ENCODE measurements around the gene DBN1. TPM values are rescaled to one million over a fixed set of nuclear protein-coding genes. Genes with fewer than 3 reads are reported as not detected.

DBN1 gene
- total RNA-seq, 1 donor from 2014 or later = 113 TPM

DNA sequence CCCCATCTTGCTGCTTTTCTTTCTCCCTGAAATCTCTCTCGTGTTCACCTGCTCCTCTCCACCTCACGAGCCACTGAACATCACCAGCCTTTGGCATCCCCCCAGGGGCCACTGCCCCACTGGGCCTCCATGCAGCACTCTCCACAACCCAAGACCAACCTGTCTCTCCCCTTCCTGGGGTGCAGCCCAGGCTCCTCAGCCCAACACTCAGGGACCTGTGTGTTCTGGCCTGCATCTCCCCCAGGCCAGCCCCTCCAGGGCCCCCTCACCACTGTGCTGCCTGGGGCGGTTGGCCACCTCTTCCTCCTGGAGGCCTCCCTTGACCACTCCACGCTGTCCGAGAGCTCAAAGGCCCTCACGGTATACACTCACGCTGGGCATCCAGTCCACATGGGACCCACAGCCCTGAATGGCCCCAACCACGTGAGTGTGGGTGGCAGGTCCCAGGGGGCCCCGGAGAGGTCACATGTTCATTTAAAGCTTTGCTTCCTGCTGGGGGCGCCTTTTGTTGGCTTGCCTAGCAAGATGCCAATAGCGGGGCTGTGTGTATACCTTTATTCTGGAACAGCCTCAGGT, 36.6 kb upstream of the DBN1 start:
- Mint-ChIP-seq H3K27me3 (ENCODE audit: insufficient read depth, low read depth) (peaks cover 11% of the 10 kb centered on the region), H3K4me1 (peaks cover 6% of the 10 kb centered on the region), H3K27ac (no peak overlapping the region), H3K36me3 (peaks cover 14% of the 10 kb centered on the region), H3K4me3 (no peak overlapping the region), H3K9me3 (no peaks in the 10 kb centered on the region)
- Histone ChIP-seq H3K9me3 (ENCODE audit: low read depth) (no peaks in the 10 kb centered on the region), H3K4me1 (no peaks in the 10 kb centered on the region), H4K20me1 (ENCODE audit: low read depth) (peaks cover 5% of the 10 kb centered on the region), H3K79me2 (ENCODE audit: low read depth) (peaks cover 3% of the 10 kb centered on the region), H3K4me3 (no peak overlapping the region), H3F3A (ENCODE audit: low read depth) (no peaks in the 10 kb centered on the region), H3K4me2 (no peak overlapping the region), H3K27ac (no peak overlapping the region), H2AFZ (replicated peaks) (no peak overlapping the region), H3K9ac (no peak overlapping the region), H3K36me3 (no peaks in the 10 kb centered on the region), H3K27me3 (no peaks in the 10 kb centered on the region)
- TF ChIP-seq, protein P1, sequence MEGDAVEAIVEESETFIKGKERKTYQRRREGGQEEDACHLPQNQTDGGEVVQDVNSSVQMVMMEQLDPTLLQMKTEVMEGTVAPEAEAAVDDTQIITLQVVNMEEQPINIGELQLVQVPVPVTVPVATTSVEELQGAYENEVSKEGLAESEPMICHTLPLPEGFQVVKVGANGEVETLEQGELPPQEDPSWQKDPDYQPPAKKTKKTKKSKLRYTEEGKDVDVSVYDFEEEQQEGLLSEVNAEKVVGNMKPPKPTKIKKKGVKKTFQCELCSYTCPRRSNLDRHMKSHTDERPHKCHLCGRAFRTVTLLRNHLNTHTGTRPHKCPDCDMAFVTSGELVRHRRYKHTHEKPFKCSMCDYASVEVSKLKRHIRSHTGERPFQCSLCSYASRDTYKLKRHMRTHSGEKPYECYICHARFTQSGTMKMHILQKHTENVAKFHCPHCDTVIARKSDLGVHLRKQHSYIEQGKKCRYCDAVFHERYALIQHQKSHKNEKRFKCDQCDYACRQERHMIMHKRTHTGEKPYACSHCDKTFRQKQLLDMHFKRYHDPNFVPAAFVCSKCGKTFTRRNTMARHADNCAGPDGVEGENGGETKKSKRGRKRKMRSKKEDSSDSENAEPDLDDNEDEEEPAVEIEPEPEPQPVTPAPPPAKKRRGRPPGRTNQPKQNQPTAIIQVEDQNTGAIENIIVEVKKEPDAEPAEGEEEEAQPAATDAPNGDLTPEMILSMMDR (IDR thresholded peaks at IDR 0.05) = no peak
- TF ChIP-seq EZH2 (IDR thresholded peaks at IDR 0.05) (no peak), EZH2phosphoT487 (IDR thresholded peaks at IDR 0.05) (no peak)
- no peak for DNase-seq (ENCODE audit: low spot score)

DNA sequence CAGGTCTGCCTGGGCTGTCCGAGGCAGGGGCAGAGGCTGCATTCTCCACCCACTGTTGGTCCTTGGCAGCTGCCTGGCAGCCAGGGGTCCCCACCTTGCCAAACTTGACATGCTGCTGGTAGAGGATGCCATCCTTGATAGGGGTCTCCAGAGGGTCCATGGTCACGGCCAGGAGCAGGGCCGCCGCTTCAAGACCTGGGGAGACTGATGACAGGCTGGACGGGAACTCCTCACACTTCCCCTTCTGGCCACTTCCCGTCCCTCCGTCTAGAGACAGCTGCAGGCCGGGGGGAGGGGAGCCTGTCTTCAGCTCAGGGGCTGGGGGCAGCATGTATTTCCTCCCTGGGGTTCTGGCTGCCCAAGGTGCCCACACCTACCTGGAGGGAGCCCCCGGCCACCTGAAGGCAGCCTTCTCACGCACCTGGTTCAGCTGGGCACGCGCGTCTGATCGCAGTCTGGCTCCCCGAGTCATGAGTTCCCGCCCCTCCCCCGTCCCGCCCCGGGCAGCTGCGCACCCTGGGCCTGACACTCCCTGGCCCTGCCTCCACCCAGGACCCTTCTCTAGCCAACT, 36.0 kb upstream of the DBN1 start, which contains the start of gene DOK3:
DOK3 (minus strand) TSS at position 446 of the 571 bp plus-strand sequence; CDS start at position 160, 286 bp downstream.
- peaks cover 14% of the 10 kb centered on the region for H3K36me3 Mint-ChIP-seq
- H3K36me3 ChIP-seq = no peaks in the 10 kb centered on the region
- no peak within 1 kb of the TSS for H3K4me2 ChIP-seq
- no peak within 1 kb of the TSS for H2AFZ ChIP-seq (replicated peaks)
- no peaks in the 10 kb centered on the region for H3F3A ChIP-seq (ENCODE audit: low read depth)
- H3K9me3 Mint-ChIP-seq = no peaks in the 10 kb centered on the region
- H3K9me3 ChIP-seq (ENCODE audit: low read depth) = no peaks in the 10 kb centered on the region
- H3K4me1 ChIP-seq = no peaks in the 10 kb centered on the region
- no peaks in the 10 kb centered on the region for H3K27me3 ChIP-seq
- peaks cover 10% of the 10 kb centered on the region for H3K27me3 Mint-ChIP-seq (ENCODE audit: insufficient read depth, low read depth)
- H3K4me1 Mint-ChIP-seq = peaks cover 5% of the 10 kb centered on the region
- H4K20me1 ChIP-seq (ENCODE audit: low read depth) = peaks cover under 1% of the 10 kb centered on the region
- H3K9ac ChIP-seq = no peak within 1 kb of the TSS
- no peak within 1 kb of the TSS for H3K4me3 ChIP-seq
- H3K27ac Mint-ChIP-seq = peak within 1 kb of the TSS; percentile 63
- H3K4me3 Mint-ChIP-seq = no peak within 1 kb of the TSS
- no peaks in the 10 kb centered on the region for H3K79me2 ChIP-seq (ENCODE audit: low read depth)
- DNase-seq (ENCODE audit: low spot score) = no peak
- H3K27ac ChIP-seq = no peak within 1 kb of the TSS
- TF ChIP-seq EZH2 (IDR thresholded peaks at IDR 0.05) (no peak), EZH2phosphoT487 (IDR thresholded peaks at IDR 0.05) (no peak)
- TF ChIP-seq, protein P1 (IDR thresholded peaks at IDR 0.05) = no peak

DNA sequence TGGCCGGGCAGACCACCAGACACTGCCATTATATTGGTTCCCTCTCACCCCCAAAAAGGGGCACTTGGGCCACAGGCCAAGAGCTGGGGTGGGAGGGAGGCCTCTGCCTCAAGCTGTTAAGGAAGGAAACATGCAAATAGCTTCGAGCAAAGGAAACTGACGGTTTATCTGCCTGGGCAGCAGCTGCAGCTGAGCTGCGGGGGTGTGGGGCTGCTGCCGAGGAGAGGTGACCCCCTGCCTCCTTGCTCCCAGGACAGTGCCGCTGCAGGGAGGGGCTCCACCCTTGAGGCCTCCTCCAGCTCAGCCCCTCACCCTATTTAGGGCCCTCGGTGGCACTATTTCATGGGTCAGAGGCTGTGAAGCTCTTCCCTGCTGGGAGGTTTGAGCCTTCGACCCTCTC, 35.4 kb upstream of the DBN1 start:
- H3K27ac ChIP-seq = no peak overlapping the region
- no peak overlapping the region for H3K4me3 Mint-ChIP-seq
- peaks cover 7% of the 10 kb centered on the region for H3K27me3 Mint-ChIP-seq (ENCODE audit: insufficient read depth, low read depth)
- no peaks in the 10 kb centered on the region for H3K4me1 ChIP-seq
- TF ChIP-seq EZH2 (IDR thresholded peaks at IDR 0.05) = no peak
- H3K27me3 ChIP-seq = no peaks in the 10 kb centered on the region
- H3K36me3 Mint-ChIP-seq = peaks cover 12% of the 10 kb centered on the region
- peaks cover 5% of the 10 kb centered on the region for H3K4me1 Mint-ChIP-seq
- no peaks in the 10 kb centered on the region for H3K79me2 ChIP-seq (ENCODE audit: low read depth)
- no peaks in the 10 kb centered on the region for H3K9me3 ChIP-seq (ENCODE audit: low read depth)
- no peak overlapping the region for H2AFZ ChIP-seq (replicated peaks)
- H3F3A ChIP-seq (ENCODE audit: low read depth) = no peaks in the 10 kb centered on the region
- H4K20me1 ChIP-seq (ENCODE audit: low read depth) = no peaks in the 10 kb centered on the region
- no peak overlapping the region for H3K4me2 ChIP-seq
- no peaks in the 10 kb centered on the region for H3K9me3 Mint-ChIP-seq
- no peak overlapping the region for H3K4me3 ChIP-seq
- H3K9ac ChIP-seq = no peak overlapping the region
- no peaks in the 10 kb centered on the region for H3K36me3 ChIP-seq
- peak overlapping the region; percentile 63 for H3K27ac Mint-ChIP-seq
- no peak for DNase-seq (ENCODE audit: low spot score)

DNA sequence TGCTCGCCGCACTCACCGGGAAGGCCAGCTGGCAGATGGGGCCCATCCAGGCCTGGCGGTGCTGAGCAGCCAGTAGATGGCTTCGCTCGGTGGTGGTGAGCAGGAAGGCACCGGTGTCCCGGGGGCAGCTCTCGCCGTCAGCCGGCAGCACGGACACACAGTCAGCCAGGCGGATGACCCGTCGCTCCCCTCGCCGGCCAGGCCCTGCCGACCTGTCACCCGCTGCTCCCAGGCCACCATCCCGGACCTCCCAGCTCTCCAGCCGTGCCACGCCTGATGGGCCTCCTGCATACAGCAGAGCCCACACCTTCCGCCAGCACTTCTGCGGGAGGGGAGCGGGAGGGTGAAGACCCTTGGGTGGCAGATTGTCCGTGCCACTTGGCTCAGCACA, 34.8 kb upstream of the DBN1 start:
- Histone ChIP-seq H3F3A (ENCODE audit: low read depth) (no peaks in the 10 kb centered on the region), H3K4me2 (no peak overlapping the region), H3K36me3 (no peaks in the 10 kb centered on the region), H3K4me1 (no peaks in the 10 kb centered on the region), H2AFZ (replicated peaks) (no peak overlapping the region), H3K27ac (no peak overlapping the region), H3K9me3 (ENCODE audit: low read depth) (no peaks in the 10 kb centered on the region), H3K79me2 (ENCODE audit: low read depth) (no peaks in the 10 kb centered on the region), H3K9ac (no peak overlapping the region), H3K4me3 (no peak overlapping the region), H4K20me1 (ENCODE audit: low read depth) (no peaks in the 10 kb centered on the region), H3K27me3 (no peaks in the 10 kb centered on the region)
- H3K27ac Mint-ChIP-seq = no peak overlapping the region
- no peak for DNase-seq (ENCODE audit: low spot score)
- H3K4me3 Mint-ChIP-seq = no peak overlapping the region
- TF ChIP-seq EZH2phosphoT487 (IDR thresholded peaks at IDR 0.05) (no peak), EZH2 (IDR thresholded peaks at IDR 0.05) (no peak)
- TF ChIP-seq, protein P1 (IDR thresholded peaks at IDR 0.05) = no peak
- peaks cover 5% of the 10 kb centered on the region for H3K4me1 Mint-ChIP-seq
- H3K9me3 Mint-ChIP-seq = no peaks in the 10 kb centered on the region
- H3K36me3 Mint-ChIP-seq = peaks cover 9% of the 10 kb centered on the region
- H3K27me3 Mint-ChIP-seq (ENCODE audit: insufficient read depth, low read depth) = peaks cover 8% of the 10 kb centered on the region
